ENCODE results near the gene COPZ1.

The COPZ1 gene

DNA sequence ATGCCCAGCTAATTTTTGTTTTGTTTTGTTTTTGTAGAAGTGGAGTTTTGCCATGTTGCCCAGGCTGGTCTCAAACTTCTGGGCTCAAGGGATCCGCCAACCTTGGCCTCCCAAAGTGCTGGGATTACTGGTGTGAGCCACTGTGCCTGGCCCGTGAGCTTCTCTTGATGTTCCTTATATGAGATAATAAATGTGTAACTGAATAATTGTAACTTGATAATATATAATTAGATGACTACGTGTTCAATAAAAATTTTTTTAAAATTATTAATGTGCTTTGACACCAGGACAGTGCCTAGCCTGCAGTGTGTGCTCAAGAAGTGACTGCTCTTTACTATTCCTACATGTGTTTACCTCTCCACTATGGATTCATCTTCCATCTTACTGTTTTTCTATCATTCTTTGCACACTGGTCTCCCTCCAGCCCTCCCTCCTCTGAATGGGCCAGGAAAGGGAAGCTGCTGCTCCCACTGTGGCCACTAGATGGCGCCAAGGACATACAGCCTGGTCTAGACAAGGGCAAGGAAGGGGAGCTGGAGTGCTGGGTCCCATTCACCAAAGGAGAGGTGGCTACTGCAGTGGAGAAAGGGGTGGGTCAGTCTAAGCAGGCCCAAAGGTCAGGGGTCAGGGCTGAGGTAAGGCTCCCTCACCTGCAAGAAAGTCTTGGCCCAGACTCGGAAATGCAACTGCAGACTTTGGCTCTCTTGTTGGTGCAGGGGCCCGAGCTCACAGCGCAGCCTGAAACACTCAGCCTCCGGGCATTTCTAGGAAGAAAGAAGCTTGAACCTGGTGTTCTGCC lies 74.3 kb downstream of the COPZ1 start:
- DNase-seq, result peak; percentile 53 to 83

DNA sequence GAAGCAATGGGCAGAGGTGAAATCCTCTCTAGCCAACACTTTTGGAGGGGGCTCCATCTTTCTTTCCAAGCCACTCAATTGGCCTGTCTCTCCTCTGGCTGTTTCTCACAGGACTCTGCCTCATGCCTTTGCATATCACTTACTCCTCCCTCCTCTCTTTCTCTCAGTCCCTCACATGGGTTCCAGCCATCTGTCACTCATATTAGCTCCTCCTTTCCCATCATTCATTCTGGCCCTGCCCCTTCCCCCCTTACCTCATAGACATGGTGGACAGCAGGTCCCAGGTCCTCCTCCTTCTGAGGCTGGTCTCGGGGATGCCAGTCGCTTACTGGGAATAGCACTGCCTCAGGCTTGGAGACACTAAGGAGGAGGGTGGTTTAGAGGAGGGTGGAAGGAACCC lies 76.2 kb downstream of the COPZ1 start:
- DNase-seq, result no peak

All from hippocampal formation (tissue), 2 donors.